KOPT-K1 (cell line): Measurements from ENCODE around the gene NUP133.
"Not testable (repeated sequence)": the region's sequence is repeated elsewhere in the genome, so short reads cannot be mapped to it uniquely, and the experiment has no call there.

Experiments
- H3K27ac ChIP-seq: fragments of 200-600 bp; sonication (generic); 2 replicates; pipeline ENCODE4 v1.5.1; 2016; ENCODE audit warnings: antibody characterized with exemption, mild to moderate bottlenecking, low read depth, low read length; ENCODE audit not compliant: poor library complexity, severe bottlenecking
- H3K36me3 ChIP-seq: fragments of 200-600 bp; sonication (generic); 2 replicates; pipeline ENCODE4 v1.5.1; 2017; ENCODE audit warnings: antibody characterized with exemption, mild to moderate bottlenecking, low read length, moderate library complexity; ENCODE audit not compliant: insufficient read depth
- H3K9me3 ChIP-seq: fragments of 200-600 bp; sonication (generic); 2 replicates; pipeline ENCODE4 v1.5.1; 2017; ENCODE audit warnings: antibody characterized with exemption, low read length, mild to moderate bottlenecking; ENCODE audit not compliant: insufficient read depth, poor library complexity, severe bottlenecking

The NUP133 gene

GRCh38 chr1:229406798-229407197, 101.3 kb downstream of the NUP133 start:
- no peaks in the 10 kb centered on the region for H3K9me3 ChIP-seq
- H3K27ac ChIP-seq: no peak overlapping the region
- no peaks in the 10 kb centered on the region for H3K36me3 ChIP-seq

DNA sequence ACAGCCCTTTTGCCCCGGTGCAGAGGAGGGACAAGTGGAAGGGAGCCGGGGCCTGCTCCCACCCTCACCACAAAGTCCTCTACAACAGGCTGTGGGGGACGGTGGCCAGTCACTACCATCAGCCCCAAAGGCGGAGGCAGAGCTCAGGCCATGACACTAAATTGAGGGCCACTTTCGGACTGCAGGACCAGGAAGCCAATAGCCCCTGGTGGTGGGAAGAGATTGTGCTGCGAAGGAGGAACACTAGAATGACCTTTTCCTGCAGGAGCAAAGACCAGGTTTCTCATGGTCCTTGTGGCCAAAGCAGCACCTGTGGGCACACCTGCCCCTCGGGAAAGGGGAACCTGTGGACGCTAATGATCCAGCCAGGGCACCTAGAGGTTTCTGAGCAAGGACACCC, 104.6 kb downstream of the NUP133 start:
- Histone ChIP-seq H3K36me3 (no peaks in the 10 kb centered on the region), H3K9me3 (no peaks in the 10 kb centered on the region), H3K27ac (no peak overlapping the region)

DNA sequence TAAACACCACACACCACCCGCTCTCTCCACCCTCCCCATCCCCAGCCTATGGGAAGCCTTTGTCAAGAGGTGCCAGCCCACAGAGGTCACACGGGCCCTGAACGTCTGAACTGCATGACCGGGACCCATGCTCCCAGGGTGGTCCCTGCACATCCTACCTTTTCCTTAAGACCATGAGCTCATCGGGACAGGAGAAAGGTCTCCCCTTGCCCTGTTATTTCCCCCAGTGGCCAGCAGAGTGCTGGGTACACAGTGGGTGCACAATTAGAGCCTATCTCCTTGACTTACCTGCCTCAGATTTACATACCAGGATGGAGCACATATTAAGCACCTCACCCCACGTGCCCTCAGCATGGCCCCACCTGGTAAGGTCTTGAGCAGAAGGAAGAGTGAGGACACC, 105.1 kb downstream of the NUP133 start:
- Histone ChIP-seq H3K9me3 (no peaks in the 10 kb centered on the region), H3K27ac (no peak overlapping the region), H3K36me3 (no peaks in the 10 kb centered on the region)

GRCh38 chr1:229402329-229402728, 105.8 kb downstream of the NUP133 start:
- not testable (repeated sequence) for H3K36me3 ChIP-seq, H3K9me3 ChIP-seq, H3K27ac ChIP-seq

- Histone ChIP-seq H3K9me3 (no peaks in the 10 kb centered on the region), H3K27ac (no peak overlapping the region), H3K36me3 (no peaks in the 10 kb centered on the region)
These were observed 110.4 kb downstream of the NUP133 start for GRCh38 chr1:229397762-229398161.

DNA sequence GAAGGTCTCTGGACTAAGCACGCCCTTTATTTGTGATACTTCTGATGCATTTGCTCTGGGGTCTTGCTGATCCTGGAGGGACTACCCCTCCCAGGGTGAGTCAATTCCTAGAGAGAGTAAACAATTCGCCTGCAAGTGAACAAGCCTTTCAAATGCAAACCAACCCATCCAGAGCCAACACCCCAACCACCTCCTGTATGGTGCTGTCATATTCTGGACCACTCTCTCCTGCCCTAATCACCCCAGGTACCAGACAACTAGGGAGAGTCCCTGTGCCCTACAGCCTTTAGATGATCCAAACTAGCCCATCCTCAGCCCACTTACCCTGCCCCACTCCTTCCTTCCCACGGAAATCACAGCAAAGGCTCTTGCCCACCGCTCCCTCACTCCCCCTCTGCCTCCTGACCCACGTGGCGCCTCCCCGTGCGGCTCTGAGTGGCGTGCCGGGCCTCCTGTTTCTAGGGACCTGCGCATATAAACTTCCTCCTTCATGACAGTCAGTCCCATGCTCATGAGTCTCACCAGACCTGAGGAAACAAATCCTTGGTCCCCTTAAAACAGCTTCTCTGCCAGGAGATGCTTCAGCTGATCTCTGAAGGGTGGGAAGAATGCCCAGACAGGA, 111.4 kb downstream of the NUP133 start:
- Histone ChIP-seq H3K27ac (no peak overlapping the region), H3K36me3 (no peaks in the 10 kb centered on the region), H3K9me3 (no peaks in the 10 kb centered on the region)

DNA sequence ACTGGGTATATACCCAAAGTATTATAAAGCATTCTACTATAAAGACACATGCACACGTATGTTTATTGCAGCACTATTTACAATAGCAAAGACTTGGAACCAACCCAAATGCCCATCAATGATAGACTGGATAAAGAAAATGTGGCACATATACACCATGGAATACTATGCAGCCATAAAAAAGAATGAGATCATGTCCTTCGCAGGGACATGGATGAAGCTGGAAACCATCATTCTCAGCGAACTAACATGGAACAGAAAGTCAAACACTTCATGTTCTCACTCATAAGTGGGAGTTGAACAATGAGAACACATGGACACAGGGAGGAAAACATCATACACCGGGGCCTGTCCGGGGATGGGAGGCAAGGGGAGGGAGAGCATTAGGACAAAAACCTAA, 113.6 kb downstream of the NUP133 start:
- H3K27ac ChIP-seq, H3K9me3 ChIP-seq, H3K36me3 ChIP-seq: not testable (repeated sequence)

DNA sequence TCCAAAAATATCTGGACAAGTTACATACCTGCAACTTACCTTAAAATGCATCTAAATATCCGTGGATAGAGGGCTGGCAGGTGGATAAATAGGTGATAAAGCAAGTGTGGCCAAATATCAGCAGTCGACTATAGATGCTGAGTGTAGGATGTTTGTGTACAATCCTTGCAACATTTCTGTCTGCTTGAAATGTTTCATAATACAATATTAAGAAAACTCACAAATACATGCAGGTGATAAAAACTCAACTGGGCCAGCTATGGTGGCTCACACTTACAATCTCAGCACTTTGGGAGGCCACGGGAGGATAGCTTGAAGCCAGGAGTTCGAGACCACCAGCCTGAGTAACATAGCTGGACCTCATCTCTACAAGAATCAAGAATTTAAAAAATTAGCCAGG, 115.2 kb downstream of the NUP133 start:
- H3K36me3 ChIP-seq: no peaks in the 10 kb centered on the region
- no peak overlapping the region for H3K27ac ChIP-seq
- no peaks in the 10 kb centered on the region for H3K9me3 ChIP-seq
